Measurements from ENCODE around the gene MITF. TPM values are rescaled to one million over a fixed set of nuclear protein-coding genes. Genes with fewer than 3 reads are reported as not detected.

The MITF gene
- total RNA-seq, 3 donors from 2014 or later: 3.2 to 56.1 (median 5.5) TPM

DNA sequence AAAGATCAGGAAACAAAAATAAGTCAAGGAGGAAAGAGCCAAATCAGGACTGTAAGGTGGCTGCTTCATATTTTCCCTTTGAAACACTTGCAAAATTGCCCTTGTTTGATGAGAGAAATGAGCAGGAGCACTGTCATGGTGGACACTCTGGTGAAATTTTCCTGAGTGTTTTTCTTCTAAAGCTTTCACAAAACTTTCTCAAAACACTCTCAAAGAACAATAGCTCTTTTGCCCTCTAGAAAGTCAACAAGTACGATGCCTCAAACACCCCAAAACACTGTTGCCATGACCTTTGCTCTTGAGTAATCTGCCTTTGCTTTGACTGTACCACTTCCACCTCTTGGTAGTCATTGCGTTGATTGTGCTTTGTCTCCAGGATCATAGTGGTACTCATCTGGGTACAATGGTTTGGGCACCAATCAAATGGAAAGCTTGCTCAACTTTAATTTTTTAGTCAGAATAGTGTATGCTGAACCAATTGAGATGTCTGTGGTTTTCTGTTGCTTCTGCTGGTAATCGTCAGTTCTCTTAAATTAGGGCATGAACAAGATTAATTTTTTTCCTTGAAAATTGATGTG lies 13.2 kb upstream of the MITF start:
- intact Hi-C loops (cut with DNase I, micrococcal nuclease): no loop called here
- ATAC-seq (no peak), DNase-seq (no peak)
- Histone ChIP-seq H3K4me1 (ENCODE audit: low read depth) (no peaks in the 10 kb centered on the region), H3K36me3 (ENCODE audit: low read depth) (no peaks in the 10 kb centered on the region), H3K4me3 (no peak overlapping the region), H3K9me3 (no peaks in the 10 kb centered on the region)
- TF ChIP-seq, protein P1, sequence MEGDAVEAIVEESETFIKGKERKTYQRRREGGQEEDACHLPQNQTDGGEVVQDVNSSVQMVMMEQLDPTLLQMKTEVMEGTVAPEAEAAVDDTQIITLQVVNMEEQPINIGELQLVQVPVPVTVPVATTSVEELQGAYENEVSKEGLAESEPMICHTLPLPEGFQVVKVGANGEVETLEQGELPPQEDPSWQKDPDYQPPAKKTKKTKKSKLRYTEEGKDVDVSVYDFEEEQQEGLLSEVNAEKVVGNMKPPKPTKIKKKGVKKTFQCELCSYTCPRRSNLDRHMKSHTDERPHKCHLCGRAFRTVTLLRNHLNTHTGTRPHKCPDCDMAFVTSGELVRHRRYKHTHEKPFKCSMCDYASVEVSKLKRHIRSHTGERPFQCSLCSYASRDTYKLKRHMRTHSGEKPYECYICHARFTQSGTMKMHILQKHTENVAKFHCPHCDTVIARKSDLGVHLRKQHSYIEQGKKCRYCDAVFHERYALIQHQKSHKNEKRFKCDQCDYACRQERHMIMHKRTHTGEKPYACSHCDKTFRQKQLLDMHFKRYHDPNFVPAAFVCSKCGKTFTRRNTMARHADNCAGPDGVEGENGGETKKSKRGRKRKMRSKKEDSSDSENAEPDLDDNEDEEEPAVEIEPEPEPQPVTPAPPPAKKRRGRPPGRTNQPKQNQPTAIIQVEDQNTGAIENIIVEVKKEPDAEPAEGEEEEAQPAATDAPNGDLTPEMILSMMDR (IDR thresholded peaks at IDR 0.05): no peak

DNA sequence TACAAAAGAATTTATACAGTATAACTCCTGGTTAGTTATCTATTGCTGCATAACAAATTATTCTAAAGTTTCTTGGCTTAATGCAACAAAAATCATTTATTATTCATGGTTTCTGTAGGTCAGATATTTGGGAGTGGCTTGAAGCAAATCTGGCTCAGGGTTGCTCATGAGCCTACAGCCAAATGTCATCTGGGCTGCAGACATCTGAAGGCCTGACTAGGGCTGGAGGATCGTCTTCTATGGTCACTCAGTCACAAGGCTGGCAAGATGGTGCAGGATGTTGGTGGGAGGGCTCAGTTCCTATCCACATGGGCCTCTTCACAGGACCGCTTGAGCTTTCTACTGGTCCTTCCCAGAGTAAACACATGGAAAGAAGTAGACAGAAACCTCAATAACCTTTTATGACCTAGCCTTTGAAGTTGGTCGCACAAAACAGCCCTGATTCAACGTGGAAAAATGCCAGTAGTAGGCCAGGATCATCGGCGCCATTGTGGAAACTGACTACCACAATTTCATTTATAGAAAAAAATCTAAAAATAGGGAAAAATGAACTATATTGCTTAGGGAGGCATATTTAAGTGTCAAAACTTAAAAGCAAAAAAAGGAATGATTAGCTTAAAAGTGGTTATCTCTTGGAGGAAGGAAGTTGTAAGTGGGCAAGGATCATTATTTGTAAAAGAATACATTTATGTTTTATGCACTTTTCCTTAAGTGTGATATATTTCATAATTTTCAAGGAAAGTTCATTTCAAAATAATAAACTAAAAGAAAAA lies 9.9 kb upstream of the MITF start:
- H3K4me1 ChIP-seq (ENCODE audit: low read depth): no peaks in the 10 kb centered on the region
- ATAC-seq (no peak), DNase-seq (no peak)
- intact Hi-C loops (cut with DNase I, micrococcal nuclease): no loop called here
- H3K4me3 ChIP-seq: no peak overlapping the region
- TF ChIP-seq, protein P1 (IDR thresholded peaks at IDR 0.05): no peak
- H3K36me3 ChIP-seq (ENCODE audit: low read depth): no peaks in the 10 kb centered on the region
- H3K9me3 ChIP-seq: no peaks in the 10 kb centered on the region

DNA sequence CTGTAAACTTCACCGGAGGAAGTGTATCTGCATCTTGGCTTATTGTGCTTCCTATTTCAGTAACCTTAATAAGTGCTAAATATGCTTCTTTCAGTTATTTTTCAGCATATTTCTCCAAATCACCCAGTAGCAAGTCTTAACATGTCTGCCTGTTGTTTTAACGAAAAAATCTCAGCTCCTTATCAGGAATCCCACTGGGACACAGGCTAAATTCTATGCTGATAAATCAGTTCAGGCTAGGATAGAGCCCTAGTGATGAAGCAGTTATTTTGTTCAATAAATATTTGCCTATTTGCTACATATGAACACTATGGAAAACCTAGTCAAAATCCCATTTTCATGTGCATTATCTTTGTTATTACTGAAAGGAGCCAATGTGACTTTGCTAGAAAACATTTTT lies 8.2 kb upstream of the MITF start:
- no peaks in the 10 kb centered on the region for H3K9me3 ChIP-seq
- DNase-seq (no peak), ATAC-seq (no peak)
- H3K4me1 ChIP-seq (ENCODE audit: low read depth): no peaks in the 10 kb centered on the region
- H3K36me3 ChIP-seq (ENCODE audit: low read depth): no peaks in the 10 kb centered on the region
- intact Hi-C loops (cut with DNase I, micrococcal nuclease): no loop called here
- TF ChIP-seq, protein P1 (IDR thresholded peaks at IDR 0.05): no peak
- H3K4me3 ChIP-seq: no peak overlapping the region

DNA sequence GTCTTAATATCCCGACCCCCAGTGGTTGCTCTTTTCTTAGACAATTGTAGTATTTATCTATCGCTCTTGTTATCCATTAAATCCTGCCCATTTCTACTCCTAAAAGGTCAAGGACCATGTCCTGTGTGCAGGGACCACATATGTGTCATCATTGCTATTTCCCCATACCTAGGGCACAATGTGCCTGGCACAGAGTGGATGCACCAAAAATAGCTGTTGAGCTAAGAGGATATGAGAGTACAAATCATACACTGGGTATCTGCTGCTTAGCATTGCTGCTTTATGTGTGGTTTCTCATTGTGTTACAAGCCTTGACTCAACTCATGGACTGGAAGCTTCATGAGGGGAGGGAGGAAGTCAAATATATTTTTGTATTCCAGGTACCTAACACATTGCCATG lies 3.4 kb upstream of the MITF start:
- no peaks in the 10 kb centered on the region for H3K36me3 ChIP-seq (ENCODE audit: low read depth)
- no peak for DNase-seq
- TF ChIP-seq, protein P1 (IDR thresholded peaks at IDR 0.05): no peak
- H3K4me1 ChIP-seq (ENCODE audit: low read depth): no peaks in the 10 kb centered on the region
- H3K9me3 ChIP-seq: no peaks in the 10 kb centered on the region
- no peak for ATAC-seq
- no peak overlapping the region for H3K4me3 ChIP-seq
- intact Hi-C loops (cut with DNase I, micrococcal nuclease): no loop called here

DNA sequence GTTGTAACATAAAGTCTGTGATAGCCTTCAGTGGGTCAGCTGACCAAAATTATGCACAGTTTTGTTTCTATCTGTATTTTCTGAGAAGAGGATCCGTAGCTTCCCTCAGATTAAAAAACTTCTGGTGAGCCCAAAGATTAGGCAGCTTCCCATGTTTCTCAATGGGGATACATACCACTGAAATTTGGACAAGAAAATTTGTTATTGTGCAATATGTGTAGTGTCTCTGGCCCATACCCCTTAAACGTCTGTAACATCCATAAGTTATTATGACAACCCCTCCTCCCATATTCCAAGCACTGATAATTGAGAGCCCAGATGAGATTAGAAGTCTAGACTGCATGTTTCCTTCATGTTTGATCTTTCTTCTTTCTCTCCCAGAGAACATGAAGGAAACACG lies 1.9 kb upstream of the MITF start:
- intact Hi-C loops (cut with DNase I, micrococcal nuclease): no loop called here
- TF ChIP-seq, protein P1 (IDR thresholded peaks at IDR 0.05): no peak
- H3K36me3 ChIP-seq (ENCODE audit: low read depth): no peaks in the 10 kb centered on the region
- no peak overlapping the region for H3K4me3 ChIP-seq
- no peak for ATAC-seq
- DNase-seq: no peak
- no peaks in the 10 kb centered on the region for H3K4me1 ChIP-seq (ENCODE audit: low read depth)
- no peaks in the 10 kb centered on the region for H3K9me3 ChIP-seq
